Mammary epithelial cell (primary cell): ENCODE data around the gene GJB2.

Experiments
- EZH2 ChIP-seq: IDR thresholded peaks from 2 replicates; pipeline ENCODE4 v1.6.1; 2012; ENCODE audit warnings: low read length, inconsistent platforms, borderline replicate concordance
- TF ChIP-seq, protein P1 (sequence below), 2 donors: IDR thresholded peaks in 1 of 2; conservative IDR thresholded peaks in 1 of 2; 2 replicates each; pipeline ENCODE4 v1.5.1; 2011 to 2012; ENCODE audit warnings: inconsistent platforms in 2 of 2, low read length in 2 of 2, mild to moderate bottlenecking in 2 of 2, control low read depth in 1 of 2, low read depth in 1 of 2; ENCODE audit not compliant: insufficient read depth in 1 of 2; ENCODE audit errors: extremely low read depth in 1 of 2

DNA sequence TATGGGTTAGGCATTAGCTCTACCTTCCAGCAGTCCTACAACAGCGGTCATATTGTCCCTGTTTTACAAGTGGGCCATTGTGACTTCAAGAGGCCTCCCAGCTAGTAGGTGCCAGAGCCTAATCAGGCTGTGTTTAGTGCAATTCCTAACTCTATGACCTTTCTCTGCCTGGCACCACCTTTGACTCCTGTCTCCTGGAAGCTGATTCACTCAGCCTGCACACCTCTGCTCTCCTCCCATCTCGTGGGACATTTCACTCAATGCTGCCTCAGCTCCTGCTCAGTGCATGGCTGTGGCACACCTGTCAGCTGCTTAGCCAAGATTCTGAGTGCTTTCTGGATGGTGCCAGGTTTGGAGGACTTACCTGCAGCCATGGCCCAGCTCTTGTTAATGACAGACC, 48.9 kb upstream of the GJB2 start:
- TF ChIP-seq, protein P1, sequence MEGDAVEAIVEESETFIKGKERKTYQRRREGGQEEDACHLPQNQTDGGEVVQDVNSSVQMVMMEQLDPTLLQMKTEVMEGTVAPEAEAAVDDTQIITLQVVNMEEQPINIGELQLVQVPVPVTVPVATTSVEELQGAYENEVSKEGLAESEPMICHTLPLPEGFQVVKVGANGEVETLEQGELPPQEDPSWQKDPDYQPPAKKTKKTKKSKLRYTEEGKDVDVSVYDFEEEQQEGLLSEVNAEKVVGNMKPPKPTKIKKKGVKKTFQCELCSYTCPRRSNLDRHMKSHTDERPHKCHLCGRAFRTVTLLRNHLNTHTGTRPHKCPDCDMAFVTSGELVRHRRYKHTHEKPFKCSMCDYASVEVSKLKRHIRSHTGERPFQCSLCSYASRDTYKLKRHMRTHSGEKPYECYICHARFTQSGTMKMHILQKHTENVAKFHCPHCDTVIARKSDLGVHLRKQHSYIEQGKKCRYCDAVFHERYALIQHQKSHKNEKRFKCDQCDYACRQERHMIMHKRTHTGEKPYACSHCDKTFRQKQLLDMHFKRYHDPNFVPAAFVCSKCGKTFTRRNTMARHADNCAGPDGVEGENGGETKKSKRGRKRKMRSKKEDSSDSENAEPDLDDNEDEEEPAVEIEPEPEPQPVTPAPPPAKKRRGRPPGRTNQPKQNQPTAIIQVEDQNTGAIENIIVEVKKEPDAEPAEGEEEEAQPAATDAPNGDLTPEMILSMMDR (conservative IDR thresholded peaks at IDR 0.05 in 1 of 2, IDR thresholded peaks at IDR 0.05 in 1 of 2; ENCODE audit: extremely low read depth in 1 of 2, insufficient read depth in 1 of 2, low read depth in 1 of 2, low read length in 2 of 2) = no peak
- TF ChIP-seq EZH2 = no peak
